ENCODE data around the gene MYH13.

MYH13 gene

GRCh38 chr17:10295728-10296343, 77.0 kb downstream of the MYH13 start:
- DNase-seq: peak; percentile 47

GRCh38 chr17:10294180-10294579, 78.6 kb downstream of the MYH13 start:
- no peak for DNase-seq

GRCh38 chr17:10292057-10292937, 80.5 kb downstream of the MYH13 start:
- DNase-seq: no peak

- peak; percentile 15 for DNase-seq
Observed at GRCh38 chr17:10291576-10291975, 81.2 kb downstream of the MYH13 start.

- DNase-seq: no peak
Observed at GRCh38 chr17:10290041-10290440, 82.8 kb downstream of the MYH13 start.

- DNase-seq: no peak
Observed at GRCh38 chr17:10286324-10286723, 86.5 kb downstream of the MYH13 start.

GRCh38 chr17:10285896-10286295, 86.9 kb downstream of the MYH13 start:
- DNase-seq: no peak

- no peak for DNase-seq
Observed at GRCh38 chr17:10280068-10280467, 92.7 kb downstream of the MYH13 start.

GRCh38 chr17:10278218-10278617, 94.6 kb downstream of the MYH13 start:
- no peak for DNase-seq

GRCh38 chr17:10276436-10276835, 96.4 kb downstream of the MYH13 start:
- no peak for DNase-seq

GRCh38 chr17:10275418-10275817, 97.4 kb downstream of the MYH13 start:
- DNase-seq: no peak

GRCh38 chr17:10271106-10271562, 101.7 kb downstream of the MYH13 start:
- no peak for DNase-seq

- no peak for DNase-seq
Observed at GRCh38 chr17:10270258-10270657, 102.5 kb downstream of the MYH13 start.

GRCh38 chr17:10268005-10268404, 104.8 kb downstream of the MYH13 start:
- no peak for DNase-seq

GRCh38 chr17:10266296-10266876, 106.4 kb downstream of the MYH13 start:
- no peak for DNase-seq

- no peak for DNase-seq
Observed at GRCh38 chr17:10265100-10265810, 107.6 kb downstream of the MYH13 start.

GRCh38 chr17:10264051-10264450, 108.8 kb downstream of the MYH13 start:
- DNase-seq: no peak

GRCh38 chr17:10262451-10262850, 110.4 kb downstream of the MYH13 start:
- no peak for DNase-seq

- DNase-seq: no peak
Observed at GRCh38 chr17:10261098-10261497, 111.7 kb downstream of the MYH13 start.

- DNase-seq: no peak
Observed at GRCh38 chr17:10251212-10251948, 121.4 kb downstream of the MYH13 start.
